ENCODE data around the gene MICAL2. TPM values are rescaled to one million over a fixed set of nuclear protein-coding genes. Genes with fewer than 3 reads are reported as not detected.

MICAL2 gene
- total RNA-seq, 1 donor from 2014 or later, result 367 TPM

GRCh38 chr11:12213883-12214282, 103.5 kb downstream of the MICAL2 start:
- no peak for TF ChIP-seq CTCF (IDR thresholded peaks at IDR 0.05; ENCODE audit: insufficient read depth, low read length, poor library complexity, severe bottlenecking)
- Histone ChIP-seq H3K27me3 (ENCODE audit: control insufficient read depth, insufficient read depth, low read length) (no peaks in the 10 kb centered on the region), H3K4me3 (ENCODE audit: low read depth, low read length) (no peak overlapping the region), H3K36me3 (ENCODE audit: control insufficient read depth, insufficient read depth, low read length) (peaks cover 3% of the 10 kb centered on the region)
- DNase-seq (ENCODE audit: low read depth), result no peak

GRCh38 chr11:12214751-12215150, 104.4 kb downstream of the MICAL2 start:
- no peaks in the 10 kb centered on the region for H3K27me3 ChIP-seq (ENCODE audit: control insufficient read depth, insufficient read depth, low read length)
- no peak for TF ChIP-seq CTCF (IDR thresholded peaks at IDR 0.05; ENCODE audit: insufficient read depth, low read length, poor library complexity, severe bottlenecking)
- DNase-seq (ENCODE audit: low read depth), result no peak
- H3K4me3 ChIP-seq (ENCODE audit: low read depth, low read length), result no peak overlapping the region
- H3K36me3 ChIP-seq (ENCODE audit: control insufficient read depth, insufficient read depth, low read length), result peaks cover 1% of the 10 kb centered on the region

GRCh38 chr11:12215181-12215593, 104.8 kb downstream of the MICAL2 start:
- DNase-seq (ENCODE audit: low read depth), result no peak
- TF ChIP-seq CTCF (IDR thresholded peaks at IDR 0.05; ENCODE audit: insufficient read depth, low read length, poor library complexity, severe bottlenecking), result no peak
- H3K27me3 ChIP-seq (ENCODE audit: control insufficient read depth, insufficient read depth, low read length), result no peaks in the 10 kb centered on the region
- H3K4me3 ChIP-seq (ENCODE audit: low read depth, low read length), result no peak overlapping the region
- peaks cover 3% of the 10 kb centered on the region for H3K36me3 ChIP-seq (ENCODE audit: control insufficient read depth, insufficient read depth, low read length)

- no peak for DNase-seq (ENCODE audit: low read depth)
- H3K27me3 ChIP-seq (ENCODE audit: control insufficient read depth, insufficient read depth, low read length), result no peaks in the 10 kb centered on the region
- no peak for TF ChIP-seq CTCF (IDR thresholded peaks at IDR 0.05; ENCODE audit: insufficient read depth, low read length, poor library complexity, severe bottlenecking)
- H3K36me3 ChIP-seq (ENCODE audit: control insufficient read depth, insufficient read depth, low read length), result peaks cover 3% of the 10 kb centered on the region
- no peak overlapping the region for H3K4me3 ChIP-seq (ENCODE audit: low read depth, low read length)
Measured at GRCh38 chr11:12216041-12216451, 105.7 kb downstream of the MICAL2 start.

GRCh38 chr11:12216671-12217374, 106.4 kb downstream of the MICAL2 start:
- Histone ChIP-seq H3K27me3 (ENCODE audit: control insufficient read depth, insufficient read depth, low read length) (no peaks in the 10 kb centered on the region), H3K4me3 (ENCODE audit: low read depth, low read length) (no peak overlapping the region), H3K36me3 (ENCODE audit: control insufficient read depth, insufficient read depth, low read length) (peaks cover 4% of the 10 kb centered on the region)
- no peak for TF ChIP-seq CTCF (IDR thresholded peaks at IDR 0.05; ENCODE audit: insufficient read depth, low read length, poor library complexity, severe bottlenecking)
- DNase-seq (ENCODE audit: low read depth), result no peak

GRCh38 chr11:12217879-12218278, 107.5 kb downstream of the MICAL2 start:
- H3K27me3 ChIP-seq (ENCODE audit: control insufficient read depth, insufficient read depth, low read length), result no peaks in the 10 kb centered on the region
- H3K4me3 ChIP-seq (ENCODE audit: low read depth, low read length), result no peak overlapping the region
- no peak for DNase-seq (ENCODE audit: low read depth)
- TF ChIP-seq CTCF (IDR thresholded peaks at IDR 0.05; ENCODE audit: insufficient read depth, low read length, poor library complexity, severe bottlenecking), result no peak
- H3K36me3 ChIP-seq (ENCODE audit: control insufficient read depth, insufficient read depth, low read length), result peaks cover 4% of the 10 kb centered on the region
